ENCODE results near the gene NTM. TPM values are rescaled to one million over a fixed set of nuclear protein-coding genes. Genes with fewer than 3 reads are reported as not detected.

NTM gene
- total RNA-seq, 2 donors from 2014 or later, result not detected

GRCh38 chr11:132373405-132374143, 1003.2 kb downstream of the NTM start:
- H3K27me3 ChIP-seq (replicated peaks; ENCODE audit: insufficient read depth), result no peaks in the 10 kb centered on the region
- no peaks in the 10 kb centered on the region for H3K36me3 ChIP-seq
- no peaks in the 10 kb centered on the region for H3K4me1 ChIP-seq (ENCODE audit: control insufficient read depth in 1 of 2, low read depth in 2 of 2)
- DNase-seq (ENCODE audit: low spot score) (no peak), ATAC-seq (ENCODE audit: insufficient number of reproducible peaks, low FRiP score, low read depth) (no peak)
- TF ChIP-seq CTCF (IDR thresholded peaks at IDR 0.05), result no peak
- no peak overlapping the region for H3K4me3 ChIP-seq
- no peak overlapping the region for H3K27ac ChIP-seq
- H3K9me3 ChIP-seq, result no peaks in the 10 kb centered on the region

- Histone ChIP-seq H3K9me3 (no peaks in the 10 kb centered on the region), H3K4me1 (ENCODE audit: control insufficient read depth in 1 of 2, low read depth in 2 of 2) (no peaks in the 10 kb centered on the region), H3K27ac (no peak overlapping the region), H3K4me3 (no peak overlapping the region), H3K36me3 (no peaks in the 10 kb centered on the region), H3K27me3 (replicated peaks; ENCODE audit: insufficient read depth) (no peaks in the 10 kb centered on the region)
- ATAC-seq (ENCODE audit: insufficient number of reproducible peaks, low FRiP score, low read depth), result no peak
- TF ChIP-seq CTCF (IDR thresholded peaks at IDR 0.05), result no peak
- DNase-seq (ENCODE audit: low spot score), result no peak
These were observed 1009.1 kb downstream of the NTM start for GRCh38 chr11:132379540-132379939.
